HL-60 (cell line): ENCODE results near the gene SPATA21.

ENCODE experiments used
- DNase-seq, 2 experiments: peaks; one replicate each; pipeline ENCODE4 v3.0.0-alpha.2; 2010 to 2020; ENCODE audit warnings: low read depth in 1 of 2, low spot score in 1 of 2
- H3K27ac ChIP-seq: fragments of 250-450 bp; sonication (Bioruptor Pico); replicated peaks from 2 replicates; pipeline ENCODE4 v1.5.1; 2020; ENCODE audit warnings: mild to moderate bottlenecking, moderate library complexity
- H3K27me3 ChIP-seq: fragments of 250-450 bp; sonication (Bioruptor Pico); 2 replicates; pipeline ENCODE4 v1.5.1; 2021; ENCODE audit warnings: mild to moderate bottlenecking, moderate library complexity; ENCODE audit not compliant: insufficient read depth, poor library complexity, severe bottlenecking
- H3K4me3 ChIP-seq: replicated peaks from 2 replicates; pipeline ENCODE4 v1.5.1; 2011; ENCODE audit warnings: mild to moderate bottlenecking, control low read depth, low read length; ENCODE audit not compliant: insufficient read depth
- GABPA ChIP-seq: IDR thresholded peaks from 2 replicates; pipeline ENCODE4 v1.6.1; 2012; ENCODE audit warnings: low read depth
- POLR2AphosphoS5 ChIP-seq: IDR thresholded peaks from 2 replicates; pipeline ENCODE4 v1.6.1; 2012; ENCODE audit warnings: low read depth
- REST ChIP-seq: IDR thresholded peaks from 2 replicates; pipeline ENCODE4 v1.6.1; 2012; ENCODE audit warnings: low read depth; ENCODE audit not compliant: insufficient replicate concordance
- SPI1 ChIP-seq: IDR thresholded peaks from 2 replicates; pipeline ENCODE4 v1.6.1; 2012; ENCODE audit warnings: low read depth, mild to moderate bottlenecking, borderline replicate concordance
- TF ChIP-seq, protein P1 (sequence below): IDR thresholded peaks from one replicate; pipeline ENCODE4 v1.5.1; 2011; ENCODE audit warnings: low read length, control low read depth, inconsistent platforms; ENCODE audit not compliant: insufficient read depth

Gene SPATA21

DNA sequence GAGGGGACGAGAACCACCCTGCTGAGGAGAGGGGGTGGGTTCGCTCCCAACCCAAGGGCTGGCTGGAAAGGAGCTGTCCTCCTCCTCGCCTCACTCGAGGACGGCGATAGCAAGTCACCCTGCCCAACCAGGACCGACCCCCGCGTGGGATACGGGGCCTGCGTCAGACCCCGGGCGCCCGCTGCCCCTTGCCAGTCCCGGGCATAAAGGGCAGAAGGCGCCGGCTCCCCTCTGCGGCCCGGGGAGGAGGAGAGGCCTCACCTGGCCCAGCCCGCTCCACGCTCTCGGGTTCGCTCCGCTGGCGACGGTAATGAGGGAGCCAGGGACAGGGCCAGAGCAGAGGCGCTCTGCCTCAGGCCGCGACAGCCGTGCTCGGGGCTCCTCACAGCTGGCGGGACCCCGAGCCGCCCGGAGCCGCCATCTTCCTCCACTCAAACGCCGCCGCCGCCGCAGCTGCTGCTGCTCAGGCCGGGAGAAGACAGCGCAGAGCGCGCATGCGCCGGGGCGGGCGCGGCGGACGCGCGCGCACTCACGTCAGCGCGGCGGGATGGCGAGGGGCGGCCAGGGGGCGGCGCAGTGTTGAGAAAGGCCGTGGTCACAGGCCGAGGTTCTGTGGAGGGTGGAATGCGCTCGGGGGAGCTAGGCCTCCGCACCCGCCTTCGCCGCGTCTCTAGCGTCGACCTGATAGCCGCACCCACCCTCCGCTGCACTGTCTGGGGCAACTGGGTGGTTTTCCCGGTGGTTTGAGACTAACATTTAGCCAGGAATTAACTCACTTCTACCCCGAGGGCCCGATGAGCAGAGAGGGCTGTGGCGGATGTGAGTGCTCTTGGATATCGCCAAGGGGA, 85.0 kb downstream of the SPATA21 start, which contains the start of gene FBXO42:
Gene FBXO42, minus strand, starts transcription at position 487 of the 848 bp plus-strand sequence. CDS start 37,062 bp downstream, outside the sequence.
- peak within 1 kb of the TSS; percentile 79 for H3K4me3 ChIP-seq
- TF ChIP-seq REST (peak; percentile 32), POLR2AphosphoS5 (peak; percentile 85; the same call in 1 of the 2 replicates), SPI1 (no peak)
- H3K27me3 ChIP-seq, result no peaks in the 10 kb centered on the region
- H3K27ac ChIP-seq, result peak within 1 kb of the TSS; percentile 85
- DNase-seq, result peak; percentile 81 to 89

GRCh38 chr1:16351456-16351993, 85.7 kb downstream of the SPATA21 start:
- DNase-seq, result no peak
- peak overlapping the region; percentile 79 for H3K4me3 ChIP-seq
- no peak for TF ChIP-seq POLR2AphosphoS5
- TF ChIP-seq SPI1, result peak; percentile 43; the same call in 1 of the 2 replicates
- no peak for TF ChIP-seq REST
- TF ChIP-seq, protein P1, sequence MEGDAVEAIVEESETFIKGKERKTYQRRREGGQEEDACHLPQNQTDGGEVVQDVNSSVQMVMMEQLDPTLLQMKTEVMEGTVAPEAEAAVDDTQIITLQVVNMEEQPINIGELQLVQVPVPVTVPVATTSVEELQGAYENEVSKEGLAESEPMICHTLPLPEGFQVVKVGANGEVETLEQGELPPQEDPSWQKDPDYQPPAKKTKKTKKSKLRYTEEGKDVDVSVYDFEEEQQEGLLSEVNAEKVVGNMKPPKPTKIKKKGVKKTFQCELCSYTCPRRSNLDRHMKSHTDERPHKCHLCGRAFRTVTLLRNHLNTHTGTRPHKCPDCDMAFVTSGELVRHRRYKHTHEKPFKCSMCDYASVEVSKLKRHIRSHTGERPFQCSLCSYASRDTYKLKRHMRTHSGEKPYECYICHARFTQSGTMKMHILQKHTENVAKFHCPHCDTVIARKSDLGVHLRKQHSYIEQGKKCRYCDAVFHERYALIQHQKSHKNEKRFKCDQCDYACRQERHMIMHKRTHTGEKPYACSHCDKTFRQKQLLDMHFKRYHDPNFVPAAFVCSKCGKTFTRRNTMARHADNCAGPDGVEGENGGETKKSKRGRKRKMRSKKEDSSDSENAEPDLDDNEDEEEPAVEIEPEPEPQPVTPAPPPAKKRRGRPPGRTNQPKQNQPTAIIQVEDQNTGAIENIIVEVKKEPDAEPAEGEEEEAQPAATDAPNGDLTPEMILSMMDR, result no peak
- no peaks in the 10 kb centered on the region for H3K27me3 ChIP-seq
- peak overlapping the region; percentile 85 for H3K27ac ChIP-seq

DNA sequence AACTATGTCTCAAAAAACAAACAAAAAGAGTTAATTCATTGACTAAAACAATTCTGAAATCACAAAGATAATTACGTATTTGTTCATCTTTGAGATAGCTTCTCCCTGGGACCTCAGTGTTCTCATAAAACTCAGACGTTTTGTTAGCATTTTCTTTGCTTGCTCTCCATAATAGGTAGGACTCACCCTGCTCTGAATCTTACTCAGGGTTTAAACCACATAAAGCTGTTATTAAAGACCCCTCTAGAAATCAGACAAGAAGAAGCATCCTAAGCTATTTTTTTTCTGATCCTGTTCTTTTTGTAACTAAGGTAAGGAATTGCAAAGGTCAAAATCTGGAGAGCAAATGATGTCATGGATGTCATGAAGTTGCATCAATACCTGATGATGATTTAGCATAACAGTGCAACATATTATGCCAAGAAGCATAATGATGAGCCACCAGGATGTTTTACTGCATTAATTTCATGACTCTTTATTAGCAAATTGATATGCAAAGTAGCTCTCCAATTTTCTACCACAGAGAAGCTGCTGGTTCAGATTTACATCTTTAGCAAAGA, 87.3 kb downstream of the SPATA21 start:
- no peak for DNase-seq
- TF ChIP-seq GABPA (no peak), POLR2AphosphoS5 (no peak), REST (no peak), SPI1 (no peak)
- TF ChIP-seq, protein P1, result no peak
- Histone ChIP-seq H3K27me3 (no peaks in the 10 kb centered on the region), H3K4me3 (no peak overlapping the region), H3K27ac (no peak overlapping the region)
